ENCODE measurements around the gene CARD10.
"Not testable (repeated sequence)": the region's sequence is repeated elsewhere in the genome, so short reads cannot be mapped to it uniquely, and the experiment has no call there.

Gene CARD10

GRCh38 chr22:37479196-37479595 lies 40.0 kb downstream of the CARD10 start:
- no peak overlapping the region for H3K4me2 ChIP-seq (ENCODE audit: low read length)
- no peaks in the 10 kb centered on the region for H3K9me3 ChIP-seq (replicated peaks; ENCODE audit: low read length)
- H3K36me3 ChIP-seq (ENCODE audit: insufficient read depth, low read length): no peaks in the 10 kb centered on the region

GRCh38 chr22:37476389-37477329 lies 42.6 kb downstream of the CARD10 start:
- H3K4me3 ChIP-seq (ENCODE audit: low read length): no peak overlapping the region
- H3K4me2 ChIP-seq (ENCODE audit: low read length): no peak overlapping the region
- H3K4me1 ChIP-seq (ENCODE audit: control insufficient read depth, insufficient read depth, low read length): no peaks in the 10 kb centered on the region
- H3K9me3 ChIP-seq (replicated peaks; ENCODE audit: low read length): no peaks in the 10 kb centered on the region
- no peak overlapping the region for H3K9ac ChIP-seq (ENCODE audit: low read depth, low read length)
- H3K27me3 ChIP-seq (ENCODE audit: control insufficient read depth, insufficient read depth, low read length): peaks cover 29% of the 10 kb centered on the region
- H3K36me3 ChIP-seq (ENCODE audit: insufficient read depth, low read length): no peaks in the 10 kb centered on the region

More at GRCh38 chr22:37479196-37479595, 40.0 kb downstream of the CARD10 start:
- peaks cover 6% of the 10 kb centered on the region for H3K27me3 ChIP-seq (ENCODE audit: control insufficient read depth, insufficient read depth, low read length)
- no peak overlapping the region for H3K4me3 ChIP-seq (ENCODE audit: low read length)
- no peak overlapping the region for H3K9ac ChIP-seq (ENCODE audit: low read depth, low read length)
- H3K4me1 ChIP-seq (ENCODE audit: control insufficient read depth, insufficient read depth, low read length): peaks cover 12% of the 10 kb centered on the region

- H3K36me3 ChIP-seq (ENCODE audit: insufficient read depth, low read length): no peaks in the 10 kb centered on the region
Observed at GRCh38 chr22:37474447-37475090, 44.6 kb downstream of the CARD10 start.

GRCh38 chr22:37473437-37473946 lies 45.7 kb downstream of the CARD10 start:
- Histone ChIP-seq H3K9ac (ENCODE audit: low read depth, low read length) (no peak overlapping the region), H3K4me2 (ENCODE audit: low read length) (no peak overlapping the region), H3K4me3 (ENCODE audit: low read length) (no peak overlapping the region), H3K9me3 (replicated peaks; ENCODE audit: low read length) (no peaks in the 10 kb centered on the region), H3K36me3 (ENCODE audit: insufficient read depth, low read length) (no peaks in the 10 kb centered on the region), H3K27me3 (ENCODE audit: control insufficient read depth, insufficient read depth, low read length) (peaks cover 55% of the 10 kb centered on the region), H3K4me1 (ENCODE audit: control insufficient read depth, insufficient read depth, low read length) (no peaks in the 10 kb centered on the region)

More at GRCh38 chr22:37474447-37475090, 44.6 kb downstream of the CARD10 start:
- no peak overlapping the region for H3K4me2 ChIP-seq (ENCODE audit: low read length)
- no peaks in the 10 kb centered on the region for H3K4me1 ChIP-seq (ENCODE audit: control insufficient read depth, insufficient read depth, low read length)
- no peaks in the 10 kb centered on the region for H3K9me3 ChIP-seq (replicated peaks; ENCODE audit: low read length)
- no peak overlapping the region for H3K9ac ChIP-seq (ENCODE audit: low read depth, low read length)
- H3K4me3 ChIP-seq (ENCODE audit: low read length): no peak overlapping the region
- peaks cover 45% of the 10 kb centered on the region for H3K27me3 ChIP-seq (ENCODE audit: control insufficient read depth, insufficient read depth, low read length)

GRCh38 chr22:37472418-37473006 lies 46.7 kb downstream of the CARD10 start:
- Histone ChIP-seq H3K9ac (ENCODE audit: low read depth, low read length) (no peak overlapping the region), H3K9me3 (replicated peaks; ENCODE audit: low read length) (no peaks in the 10 kb centered on the region), H3K4me1 (ENCODE audit: control insufficient read depth, insufficient read depth, low read length) (no peaks in the 10 kb centered on the region), H3K36me3 (ENCODE audit: insufficient read depth, low read length) (no peaks in the 10 kb centered on the region), H3K27me3 (ENCODE audit: control insufficient read depth, insufficient read depth, low read length) (peaks cover 62% of the 10 kb centered on the region), H3K4me3 (ENCODE audit: low read length) (no peak overlapping the region), H3K4me2 (ENCODE audit: low read length) (no peak overlapping the region)

GRCh38 chr22:37471727-37472417 lies 47.3 kb downstream of the CARD10 start:
- H3K9ac ChIP-seq (ENCODE audit: low read depth, low read length): no peak overlapping the region
- H3K4me1 ChIP-seq (ENCODE audit: control insufficient read depth, insufficient read depth, low read length): no peaks in the 10 kb centered on the region
- no peaks in the 10 kb centered on the region for H3K36me3 ChIP-seq (ENCODE audit: insufficient read depth, low read length)
- peaks cover 68% of the 10 kb centered on the region for H3K27me3 ChIP-seq (ENCODE audit: control insufficient read depth, insufficient read depth, low read length)
- no peak overlapping the region for H3K4me2 ChIP-seq (ENCODE audit: low read length)
- no peak overlapping the region for H3K4me3 ChIP-seq (ENCODE audit: low read length)
- no peaks in the 10 kb centered on the region for H3K9me3 ChIP-seq (replicated peaks; ENCODE audit: low read length)

- H3K9ac ChIP-seq (ENCODE audit: low read depth, low read length): no peak overlapping the region
- H3K36me3 ChIP-seq (ENCODE audit: insufficient read depth, low read length): no peaks in the 10 kb centered on the region
- H3K9me3 ChIP-seq (replicated peaks; ENCODE audit: low read length): no peaks in the 10 kb centered on the region
- H3K4me1 ChIP-seq (ENCODE audit: control insufficient read depth, insufficient read depth, low read length): no peaks in the 10 kb centered on the region
- H3K4me2 ChIP-seq (ENCODE audit: low read length): no peak overlapping the region
- peaks cover 83% of the 10 kb centered on the region for H3K27me3 ChIP-seq (ENCODE audit: control insufficient read depth, insufficient read depth, low read length)
- no peak overlapping the region for H3K4me3 ChIP-seq (ENCODE audit: low read length)
Observed at GRCh38 chr22:37470087-37470445, 49.1 kb downstream of the CARD10 start.

- H3K4me2 ChIP-seq (ENCODE audit: low read length): no peak overlapping the region
- peaks cover 81% of the 10 kb centered on the region for H3K27me3 ChIP-seq (ENCODE audit: control insufficient read depth, insufficient read depth, low read length)
- no peak overlapping the region for H3K4me3 ChIP-seq (ENCODE audit: low read length)
- no peak overlapping the region for H3K9ac ChIP-seq (ENCODE audit: low read depth, low read length)
- H3K36me3 ChIP-seq (ENCODE audit: insufficient read depth, low read length): no peaks in the 10 kb centered on the region
- no peaks in the 10 kb centered on the region for H3K4me1 ChIP-seq (ENCODE audit: control insufficient read depth, insufficient read depth, low read length)
- no peaks in the 10 kb centered on the region for H3K9me3 ChIP-seq (replicated peaks; ENCODE audit: low read length)
Observed at GRCh38 chr22:37469416-37470086, 49.7 kb downstream of the CARD10 start.

- H3K27me3 ChIP-seq (ENCODE audit: control insufficient read depth, insufficient read depth, low read length): peaks cover 69% of the 10 kb centered on the region
- not testable (repeated sequence) for H3K4me3 ChIP-seq (ENCODE audit: low read length); H3K9me3 ChIP-seq (replicated peaks; ENCODE audit: low read length); H3K4me2 ChIP-seq (ENCODE audit: low read length); H3K9ac ChIP-seq (ENCODE audit: low read depth, low read length); H3K36me3 ChIP-seq (ENCODE audit: insufficient read depth, low read length); H3K4me1 ChIP-seq (ENCODE audit: control insufficient read depth, insufficient read depth, low read length)
Observed at GRCh38 chr22:37468201-37468695, 51.0 kb downstream of the CARD10 start.

- Histone ChIP-seq H3K9me3 (replicated peaks; ENCODE audit: low read length) (no peaks in the 10 kb centered on the region), H3K36me3 (ENCODE audit: insufficient read depth, low read length) (no peaks in the 10 kb centered on the region), H3K27me3 (ENCODE audit: control insufficient read depth, insufficient read depth, low read length) (peaks cover 66% of the 10 kb centered on the region), H3K4me2 (ENCODE audit: low read length) (no peak overlapping the region), H3K4me3 (ENCODE audit: low read length) (no peak overlapping the region), H3K9ac (ENCODE audit: low read depth, low read length) (no peak overlapping the region), H3K4me1 (ENCODE audit: control insufficient read depth, insufficient read depth, low read length) (no peaks in the 10 kb centered on the region)
Observed at GRCh38 chr22:37467391-37467955, 51.7 kb downstream of the CARD10 start.

All from skeletal muscle satellite cell (primary cell).